ENCODE measurements around the gene RNF40.

The RNF40 gene

GRCh38 chr16:30744183-30744582, 17.9 kb upstream of the RNF40 start:
- no peak overlapping the region for H3K27ac ChIP-seq (ENCODE audit: low read depth, low read length)
- H3K27me3 ChIP-seq (ENCODE audit: insufficient read depth, low read length, poor library complexity) = no peaks in the 10 kb centered on the region
- H2AK5ac ChIP-seq (ENCODE audit: low read length) = no peak overlapping the region
- H3K79me2 ChIP-seq (ENCODE audit: control insufficient read depth, insufficient read depth, low read length) = peaks cover 3% of the 10 kb centered on the region
- H3K36me3 ChIP-seq (ENCODE audit: control insufficient read depth, insufficient read depth, low read length) = peaks cover 4% of the 10 kb centered on the region
- no peak overlapping the region for H3K9ac ChIP-seq (ENCODE audit: low read length)
- no peak overlapping the region for H4K8ac ChIP-seq (ENCODE audit: low read depth, low read length)
- no peak overlapping the region for H3K23ac ChIP-seq (ENCODE audit: low read length)
- H3K4me3 ChIP-seq (ENCODE audit: low read length) = no peak overlapping the region
- no CpG with 5 or more reads among the region's 2 CpGs for WGBS (ENCODE audit: extremely low coverage, insufficient coverage, low lambda C conversion rate)
- no peak overlapping the region for H2BK120ac ChIP-seq (ENCODE audit: low read depth, low read length)
- H4K5ac ChIP-seq (ENCODE audit: low read length) = no peak overlapping the region
- no peak for DNase-seq
- H3K18ac ChIP-seq (ENCODE audit: low read length) = no peak overlapping the region
- H3K56ac ChIP-seq (ENCODE audit: low read length) = no peak overlapping the region
- no peak overlapping the region for H3K4me2 ChIP-seq (ENCODE audit: low read length)
- no peak overlapping the region for H2BK15ac ChIP-seq (replicated peaks; ENCODE audit: low read depth)
- no peak overlapping the region for H3K4ac ChIP-seq (ENCODE audit: low read depth, low read length)
- H3K79me1 ChIP-seq (ENCODE audit: low read length) = peaks cover 2% of the 10 kb centered on the region
- H3K4me1 ChIP-seq (ENCODE audit: control insufficient read depth, low read depth, low read length) = peaks cover 5% of the 10 kb centered on the region
- H2BK5ac ChIP-seq (ENCODE audit: low read length) = no peak overlapping the region

DNA sequence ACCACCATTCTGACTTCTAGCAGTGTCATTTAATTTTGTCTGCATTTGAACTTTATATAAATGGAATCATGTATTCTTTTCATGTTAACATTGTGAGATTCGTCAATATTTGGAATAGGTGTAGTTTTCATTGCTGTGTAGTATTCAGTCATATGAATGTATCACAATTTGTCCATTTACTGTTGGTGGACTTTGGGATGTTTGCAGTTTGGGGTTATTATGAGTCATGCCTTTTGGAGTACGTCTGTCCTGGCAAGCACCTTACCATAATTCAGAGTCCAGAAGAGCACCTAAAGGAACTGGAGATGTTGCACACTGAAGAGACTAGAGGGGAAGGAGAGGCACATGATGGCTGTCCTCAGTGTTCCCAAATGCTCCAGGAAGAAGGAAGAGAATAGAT, 17.0 kb upstream of the RNF40 start:
- WGBS (ENCODE audit: extremely low coverage, insufficient coverage, low lambda C conversion rate) = no CpG with 5 or more reads among the region's 2 CpGs
- DNase-seq = no peak
- Histone ChIP-seq H3K4ac (ENCODE audit: low read depth, low read length) (no peak overlapping the region), H3K79me2 (ENCODE audit: control insufficient read depth, insufficient read depth, low read length) (peaks cover 12% of the 10 kb centered on the region), H2BK120ac (ENCODE audit: low read depth, low read length) (no peak overlapping the region), H3K4me1 (ENCODE audit: control insufficient read depth, low read depth, low read length) (peaks cover 6% of the 10 kb centered on the region), H3K27ac (ENCODE audit: low read depth, low read length) (no peak overlapping the region), H2BK5ac (ENCODE audit: low read length) (no peak overlapping the region), H4K8ac (ENCODE audit: low read depth, low read length) (no peak overlapping the region), H3K18ac (ENCODE audit: low read length) (no peak overlapping the region), H2AK5ac (ENCODE audit: low read length) (no peak overlapping the region), H3K4me2 (ENCODE audit: low read length) (no peak overlapping the region), H3K9ac (ENCODE audit: low read length) (no peak overlapping the region), H3K36me3 (ENCODE audit: control insufficient read depth, insufficient read depth, low read length) (peaks cover 4% of the 10 kb centered on the region), H3K56ac (ENCODE audit: low read length) (no peak overlapping the region), H3K23ac (ENCODE audit: low read length) (no peak overlapping the region), H3K4me3 (ENCODE audit: low read length) (no peak overlapping the region), H4K5ac (ENCODE audit: low read length) (no peak overlapping the region), H3K79me1 (ENCODE audit: low read length) (peaks cover 9% of the 10 kb centered on the region), H2BK15ac (replicated peaks; ENCODE audit: low read depth) (no peak overlapping the region), H3K27me3 (ENCODE audit: insufficient read depth, low read length, poor library complexity) (no peaks in the 10 kb centered on the region)

- H3K36me3 ChIP-seq (ENCODE audit: control insufficient read depth, insufficient read depth, low read length) = peaks cover 8% of the 10 kb centered on the region
- no peak overlapping the region for H4K5ac ChIP-seq (ENCODE audit: low read length)
- H4K8ac ChIP-seq (ENCODE audit: low read depth, low read length) = no peak overlapping the region
- H2BK15ac ChIP-seq (replicated peaks; ENCODE audit: low read depth) = no peak overlapping the region
- H2AK5ac ChIP-seq (ENCODE audit: low read length) = no peak overlapping the region
- H3K56ac ChIP-seq (ENCODE audit: low read length) = no peak overlapping the region
- no peak overlapping the region for H3K18ac ChIP-seq (ENCODE audit: low read length)
- no peak overlapping the region for H3K4me3 ChIP-seq (ENCODE audit: low read length)
- no peak overlapping the region for H3K4me2 ChIP-seq (ENCODE audit: low read length)
- H3K23ac ChIP-seq (ENCODE audit: low read length) = no peak overlapping the region
- no peak overlapping the region for H2BK5ac ChIP-seq (ENCODE audit: low read length)
- no peak overlapping the region for H3K4ac ChIP-seq (ENCODE audit: low read depth, low read length)
- peaks cover 3% of the 10 kb centered on the region for H3K4me1 ChIP-seq (ENCODE audit: control insufficient read depth, low read depth, low read length)
- no peak overlapping the region for H2BK120ac ChIP-seq (ENCODE audit: low read depth, low read length)
- no peaks in the 10 kb centered on the region for H3K27me3 ChIP-seq (ENCODE audit: insufficient read depth, low read length, poor library complexity)
- H3K9ac ChIP-seq (ENCODE audit: low read length) = no peak overlapping the region
- peaks cover 17% of the 10 kb centered on the region for H3K79me1 ChIP-seq (ENCODE audit: low read length)
- DNase-seq = no peak
- WGBS (ENCODE audit: extremely low coverage, insufficient coverage, low lambda C conversion rate) = no CpG with 5 or more reads among the region's 9 CpGs
- H3K27ac ChIP-seq (ENCODE audit: low read depth, low read length) = no peak overlapping the region
- peaks cover 20% of the 10 kb centered on the region for H3K79me2 ChIP-seq (ENCODE audit: control insufficient read depth, insufficient read depth, low read length)
Observed at GRCh38 chr16:30746638-30747175, 15.4 kb upstream of the RNF40 start.

DNA sequence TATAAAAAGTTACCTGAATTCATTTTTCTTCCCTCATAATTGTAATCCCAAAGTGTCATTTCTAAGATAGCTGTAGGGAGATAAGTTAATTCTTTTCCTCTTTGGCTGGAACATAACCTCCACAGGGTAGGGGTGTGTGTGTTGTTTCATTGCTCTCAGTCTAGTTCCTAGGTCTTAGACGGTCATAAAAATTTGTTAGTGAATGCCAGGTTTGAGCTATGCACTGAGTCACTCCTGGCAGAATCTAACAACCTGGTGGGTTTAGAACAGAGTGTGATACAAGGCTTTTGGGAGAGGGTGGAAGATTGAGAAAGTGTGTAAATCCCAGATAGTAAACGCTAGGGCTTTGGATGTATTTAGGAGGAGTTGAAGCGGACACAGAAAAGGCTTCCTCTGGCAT, 14.8 kb upstream of the RNF40 start:
- Histone ChIP-seq H3K27ac (ENCODE audit: low read depth, low read length) (no peak overlapping the region), H3K79me2 (ENCODE audit: control insufficient read depth, insufficient read depth, low read length) (peaks cover 20% of the 10 kb centered on the region), H3K9ac (ENCODE audit: low read length) (peak overlapping the region; percentile 67), H3K79me1 (ENCODE audit: low read length) (peaks cover 17% of the 10 kb centered on the region), H3K18ac (ENCODE audit: low read length) (no peak overlapping the region), H2BK120ac (ENCODE audit: low read depth, low read length) (no peak overlapping the region), H2BK5ac (ENCODE audit: low read length) (no peak overlapping the region), H4K8ac (ENCODE audit: low read depth, low read length) (peak overlapping the region; percentile 77), H3K4me1 (ENCODE audit: control insufficient read depth, low read depth, low read length) (peaks cover 3% of the 10 kb centered on the region), H3K4ac (ENCODE audit: low read depth, low read length) (peak overlapping the region; percentile 17), H2BK15ac (replicated peaks; ENCODE audit: low read depth) (no peak overlapping the region), H3K4me3 (ENCODE audit: low read length) (no peak overlapping the region), H3K4me2 (ENCODE audit: low read length) (no peak overlapping the region), H3K36me3 (ENCODE audit: control insufficient read depth, insufficient read depth, low read length) (peaks cover 6% of the 10 kb centered on the region), H3K23ac (ENCODE audit: low read length) (no peak overlapping the region), H2AK5ac (ENCODE audit: low read length) (no peak overlapping the region), H4K5ac (ENCODE audit: low read length) (peak overlapping the region; percentile 97), H3K56ac (ENCODE audit: low read length) (peak overlapping the region; percentile 68), H3K27me3 (ENCODE audit: insufficient read depth, low read length, poor library complexity) (no peaks in the 10 kb centered on the region)
- no CpG with 5 or more reads among the region's 3 CpGs for WGBS (ENCODE audit: extremely low coverage, insufficient coverage, low lambda C conversion rate)
- no peak for DNase-seq

DNA sequence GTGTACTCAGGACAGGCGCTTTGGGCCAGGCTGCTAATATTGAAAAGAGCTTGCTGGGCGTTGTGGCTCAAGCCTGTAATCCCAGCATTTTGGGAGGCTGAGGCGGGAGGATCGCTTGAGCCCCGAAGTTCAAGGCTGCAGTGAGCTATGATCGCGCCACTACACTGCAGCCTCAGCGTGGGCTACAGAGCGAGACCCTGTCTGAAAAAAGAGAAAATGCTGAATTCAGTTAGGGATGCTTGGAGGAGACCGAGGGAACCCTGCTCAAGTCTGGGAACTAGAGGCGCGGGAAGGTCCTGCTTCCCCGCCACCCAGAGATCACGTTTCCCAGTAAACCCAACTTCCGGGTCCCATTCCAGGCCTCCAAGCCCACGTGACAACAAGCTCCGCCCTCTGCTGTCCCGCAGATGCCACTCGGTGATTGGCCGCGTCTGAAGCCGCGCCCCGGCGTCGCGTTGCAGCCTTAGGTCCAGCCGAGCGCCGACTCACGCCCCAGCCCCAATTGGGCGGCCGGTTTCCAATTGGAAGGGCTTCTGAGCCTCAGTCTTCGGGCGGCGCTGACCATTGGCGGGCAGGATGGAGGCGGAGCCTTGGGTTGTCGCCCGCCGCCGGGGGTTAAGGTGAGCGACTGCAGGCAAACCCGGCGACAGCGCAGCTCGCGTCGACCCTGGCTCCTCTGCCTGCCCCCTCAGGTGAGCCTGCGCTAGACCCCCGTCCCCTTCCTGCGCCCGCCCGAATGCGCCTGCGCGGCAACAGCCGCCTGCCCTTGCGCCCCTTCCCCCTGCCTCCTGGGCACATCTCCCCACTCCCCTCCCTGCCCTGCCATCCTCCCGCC, 14.1 kb upstream of the RNF40 start, which contains the start of gene PHKG2:
Gene PHKG2, plus strand, starts transcription at position 627 of the 835 bp plus-strand sequence. CDS start 396 bp downstream, outside the sequence.
- H3K4me3 ChIP-seq (ENCODE audit: low read length) = peak within 1 kb of the TSS; percentile 66
- peaks cover 5% of the 10 kb centered on the region for H3K36me3 ChIP-seq (ENCODE audit: control insufficient read depth, insufficient read depth, low read length)

More for the DNA sequence above, 14.1 kb upstream of the RNF40 start, which contains the start of gene PHKG2:
- H3K79me2 ChIP-seq (ENCODE audit: control insufficient read depth, insufficient read depth, low read length) = peaks cover 20% of the 10 kb centered on the region
- H3K27ac ChIP-seq (ENCODE audit: low read depth, low read length) = no peak within 1 kb of the TSS
- peak within 1 kb of the TSS; percentile 97 for H4K5ac ChIP-seq (ENCODE audit: low read length)
- peak; percentile 100 for DNase-seq
- no CpG with 5 or more reads among the region's 60 CpGs for WGBS (ENCODE audit: extremely low coverage, insufficient coverage, low lambda C conversion rate)
- H2AK5ac ChIP-seq (ENCODE audit: low read length) = no peak within 1 kb of the TSS
- no peak within 1 kb of the TSS for H2BK15ac ChIP-seq (replicated peaks; ENCODE audit: low read depth)
- no peaks in the 10 kb centered on the region for H3K27me3 ChIP-seq (ENCODE audit: insufficient read depth, low read length, poor library complexity)
- H3K4ac ChIP-seq (ENCODE audit: low read depth, low read length) = peak within 1 kb of the TSS; percentile 17
- H3K9ac ChIP-seq (ENCODE audit: low read length) = peak within 1 kb of the TSS; percentile 82
- no peak within 1 kb of the TSS for H2BK5ac ChIP-seq (ENCODE audit: low read length)
- H3K23ac ChIP-seq (ENCODE audit: low read length) = no peak within 1 kb of the TSS
- peaks cover 17% of the 10 kb centered on the region for H3K79me1 ChIP-seq (ENCODE audit: low read length)
- H2BK120ac ChIP-seq (ENCODE audit: low read depth, low read length) = no peak within 1 kb of the TSS
- peak within 1 kb of the TSS; percentile 88 for H3K56ac ChIP-seq (ENCODE audit: low read length)
- H4K8ac ChIP-seq (ENCODE audit: low read depth, low read length) = peak within 1 kb of the TSS; percentile 77
- H3K4me2 ChIP-seq (ENCODE audit: low read length) = peak within 1 kb of the TSS; percentile 50
- H3K4me1 ChIP-seq (ENCODE audit: control insufficient read depth, low read depth, low read length) = peaks cover 3% of the 10 kb centered on the region
- peak within 1 kb of the TSS; percentile 28 for H3K18ac ChIP-seq (ENCODE audit: low read length)

All from mesendoderm (in vitro differentiated cells).